Left ventricle myocardium superior (tissue), 1 donor: Measurements from ENCODE around the gene PPARGC1A. TPM values are rescaled to one million over a fixed set of nuclear protein-coding genes. Genes with fewer than 3 reads are reported as not detected.

Experiments
- ATAC-seq: fragments of 200-7000 bp; cut with Tn5 transposase; one replicate; pipeline ENCODE4 v1.9.1; 2020; ENCODE audit warnings: mild to moderate bottlenecking, moderate library complexity
- DNase-seq: peaks from one replicate; pipeline ENCODE4 v3.0.0-alpha.2; 2020
- intact Hi-C: fragments of 100-400 bp; cut with micrococcal nuclease; formaldehyde crosslinking; loops from one replicate; pipeline ENCODE4 v1.11.0; 2022
- total RNA-seq: library from RNA; stranded (reverse); fragmentation: NEBNext Ultra II Directional; extraction: Animal tissue kit (Norgen Biotek cat#: 25700); gene quantifications from one replicate; pipeline ENCODE4 v1.2.1, GENCODE V29; 2021
- donor health status: DM: no; HTN: yes; CAD: no; lungs with severe emphysema.

Gene PPARGC1A
- total RNA-seq, 1 donor from 2014 or later, result 97.2 TPM

DNA sequence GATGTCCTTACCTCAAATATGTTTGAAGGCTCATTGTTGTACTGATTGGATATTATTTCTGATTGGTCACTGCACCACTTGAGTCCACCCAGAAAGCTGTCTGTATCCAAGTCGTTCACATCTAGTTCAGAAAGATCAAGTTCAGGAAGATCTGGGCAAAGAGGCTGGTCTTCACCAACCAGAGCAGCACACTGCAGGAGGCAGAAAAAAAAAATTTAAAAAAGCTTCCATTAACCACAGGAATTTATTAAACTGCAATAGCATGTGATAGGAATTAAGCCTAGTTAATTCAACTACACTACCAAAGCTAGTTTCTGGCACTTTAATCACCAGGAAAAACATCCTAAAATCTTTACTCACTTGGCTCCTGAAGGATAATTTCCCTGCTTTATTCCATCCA is 5.1 kb downstream of the PPARGC1A start:
- intact Hi-C loops, result no loop called here
- DNase-seq (no peak), ATAC-seq (no peak)

GRCh38 chr4:23884261-23884660 is 5.6 kb downstream of the PPARGC1A start:
- ATAC-seq (no peak), DNase-seq (no peak)
- intact Hi-C loops, result no loop called here

DNA sequence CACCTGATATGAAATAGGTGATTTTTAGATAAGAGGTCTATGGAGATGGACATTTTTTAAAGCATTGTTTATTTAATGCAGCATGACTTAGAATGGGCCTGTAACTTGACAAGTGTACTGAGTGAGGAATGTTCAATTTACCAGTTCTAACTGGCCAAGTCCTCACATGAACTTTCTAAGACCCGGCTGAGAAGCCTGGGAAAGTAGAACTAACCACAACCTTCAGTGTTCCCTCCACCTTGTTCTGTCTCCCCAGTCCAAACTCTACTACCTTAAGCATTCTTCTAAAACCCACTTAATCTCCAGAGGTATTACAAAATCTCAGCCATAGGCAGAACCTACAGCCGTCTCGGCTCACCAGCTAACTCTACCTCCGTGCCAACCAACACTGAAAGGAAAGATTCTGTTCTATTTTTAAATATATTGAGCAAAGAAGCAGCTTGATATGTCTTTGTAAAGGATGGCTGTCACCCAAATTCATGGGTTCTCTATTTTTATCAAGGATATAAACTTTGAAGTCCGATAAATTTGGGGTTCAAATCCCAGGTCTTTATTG is 6.8 kb downstream of the PPARGC1A start:
- intact Hi-C loops, result no loop called here
- DNase-seq (no peak), ATAC-seq (peak; percentile 30)

DNA sequence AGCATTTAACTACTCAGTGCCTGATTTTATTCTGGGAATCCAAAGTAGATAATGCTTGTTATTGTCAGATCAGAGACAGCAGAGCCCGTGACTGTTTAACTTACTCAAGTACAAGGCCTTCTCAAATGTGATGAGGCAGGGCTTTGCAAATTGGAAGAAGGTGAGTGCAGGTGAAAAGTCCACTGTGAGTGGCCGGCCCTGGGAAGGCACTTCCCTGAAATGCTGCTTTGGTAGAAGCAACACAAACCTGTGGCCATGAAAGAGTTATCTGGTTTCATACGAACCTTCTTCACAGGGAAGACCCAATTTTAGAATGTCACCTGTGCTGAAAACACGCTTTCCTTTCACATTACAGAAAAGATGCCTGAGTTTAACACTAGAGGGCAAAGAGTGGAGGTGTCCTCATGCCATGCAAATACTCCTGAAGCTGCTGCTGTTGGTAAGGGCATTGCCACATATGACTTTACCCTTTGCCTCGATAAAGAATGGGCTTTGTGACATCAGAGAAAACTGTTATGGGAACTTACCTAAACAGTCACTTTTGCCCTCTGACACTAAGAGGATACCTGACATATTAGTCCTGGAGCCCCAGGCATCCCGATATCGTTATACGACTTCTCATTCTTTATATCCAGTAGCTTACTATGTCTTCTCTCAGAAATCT is 8.0 kb downstream of the PPARGC1A start:
- intact Hi-C loops, result no loop called here
- no peak for DNase-seq
- peak; percentile 17 for ATAC-seq

- intact Hi-C loops, result no loop called here
- DNase-seq (no peak), ATAC-seq (no peak)
These were observed 8.8 kb downstream of the PPARGC1A start for GRCh38 chr4:23881052-23881501.

GRCh38 chr4:23878912-23879732 is 10.7 kb downstream of the PPARGC1A start:
- DNase-seq (no peak), ATAC-seq (no peak)
- intact Hi-C loops, result no loop called here

- intact Hi-C loops, result no loop called here
These were observed 11.5 kb downstream of the PPARGC1A start for GRCh38 chr4:23878246-23878891.

DNA sequence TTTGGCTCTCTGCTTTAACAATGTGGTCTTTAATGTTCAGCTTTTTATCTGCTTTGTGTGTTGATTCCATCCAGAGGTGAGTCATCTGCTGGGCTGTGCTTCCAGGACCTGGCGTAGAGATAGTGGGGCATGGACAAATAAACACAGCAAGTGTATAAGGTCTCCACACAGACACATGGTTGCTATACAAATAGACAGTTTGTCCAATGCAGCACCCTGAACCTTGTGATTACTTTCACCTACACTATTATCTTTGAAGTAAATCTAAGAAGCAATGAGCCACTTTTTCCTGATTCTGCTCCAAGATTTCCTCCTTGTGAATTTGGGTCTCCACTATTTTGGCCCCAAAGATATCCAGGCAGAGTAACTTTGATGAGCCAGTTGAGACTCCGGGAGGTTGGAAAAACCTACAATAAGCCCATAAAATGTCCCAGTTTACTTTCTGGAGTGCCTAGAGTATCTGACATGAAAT is 12.1 kb downstream of the PPARGC1A start:
- peak; percentile 77 for ATAC-seq
- intact Hi-C loops, result no loop called here
- DNase-seq, result no peak

More at GRCh38 chr4:23878246-23878891, 11.5 kb downstream of the PPARGC1A start:
- DNase-seq (no peak), ATAC-seq (peak; percentile 44)

DNA sequence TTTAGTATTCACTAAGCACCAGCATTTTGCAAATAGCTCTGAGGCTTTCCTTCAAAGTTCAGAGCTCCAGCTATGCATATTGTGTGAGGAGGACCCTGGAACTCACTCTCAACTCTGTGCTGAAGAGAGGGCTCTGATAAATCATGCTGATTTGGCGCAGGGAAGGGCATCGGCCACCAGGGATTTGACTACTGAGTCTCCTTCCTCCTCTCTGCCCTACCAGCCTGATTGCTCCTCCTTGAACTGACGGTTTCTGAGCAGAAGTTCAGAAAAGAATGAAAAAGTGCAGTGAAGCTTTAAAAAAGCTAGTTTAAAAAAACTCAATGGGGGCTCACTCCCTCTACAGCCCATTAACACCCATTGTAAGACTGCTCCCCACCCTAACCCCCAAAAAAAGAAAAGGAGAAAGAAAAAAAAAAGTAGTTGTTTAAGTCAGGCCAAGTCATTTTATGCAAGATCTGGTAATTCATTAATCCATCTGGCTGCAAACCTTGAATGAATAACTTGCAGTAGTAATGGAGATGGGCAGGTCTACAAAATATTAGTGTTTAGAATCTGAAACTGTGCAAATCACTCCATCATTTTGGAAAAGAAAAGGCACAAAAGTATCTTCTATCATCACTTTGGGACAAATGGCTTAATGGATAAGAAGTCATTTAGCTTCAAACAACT is 13.3 kb downstream of the PPARGC1A start:
- ATAC-seq (no peak), DNase-seq (no peak)
- intact Hi-C loops, result no loop called here

DNA sequence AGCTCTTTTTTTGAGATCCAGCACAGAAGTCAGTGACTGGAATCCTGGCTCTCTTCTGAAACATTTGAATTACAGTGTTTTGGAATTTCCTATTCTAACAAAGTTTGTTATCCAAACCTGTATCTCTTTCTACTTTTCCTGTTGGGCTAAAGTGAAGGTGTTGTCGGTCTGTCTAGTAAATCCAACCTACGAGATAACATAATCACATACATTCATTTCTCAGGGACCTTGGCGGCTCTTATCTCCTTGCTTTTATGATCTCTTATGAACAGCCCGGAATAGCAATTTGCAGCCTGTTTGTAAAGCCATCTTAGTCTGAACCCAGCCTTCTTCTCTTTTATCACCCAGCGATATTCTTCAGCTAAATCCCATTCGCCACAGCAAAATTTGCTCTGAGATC is 14.5 kb downstream of the PPARGC1A start:
- intact Hi-C loops, result no loop called here
- no peak for ATAC-seq
- DNase-seq, result no peak

DNA sequence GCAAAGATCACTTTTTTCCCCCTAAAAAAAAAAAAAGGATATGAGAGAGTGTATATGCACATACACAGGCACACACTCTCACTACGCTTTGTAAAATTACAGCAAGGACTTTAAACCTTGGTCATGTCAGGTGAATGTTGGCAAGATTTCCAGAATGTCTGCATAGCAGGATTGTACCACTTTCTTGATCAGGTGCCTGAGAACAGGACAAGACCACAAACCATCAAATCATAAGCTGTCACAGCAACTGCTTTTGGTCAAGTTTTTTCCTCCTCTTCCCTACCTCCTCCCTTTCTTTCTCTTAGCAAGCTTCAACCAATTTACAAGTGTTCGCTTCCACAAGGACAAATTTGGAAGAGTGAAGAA is 15.3 kb downstream of the PPARGC1A start:
- DNase-seq (no peak), ATAC-seq (no peak)
- intact Hi-C loops, result no loop called here

- ATAC-seq (peak; percentile 73), DNase-seq (no peak)
- intact Hi-C loops, result no loop called here
These were observed 15.9 kb downstream of the PPARGC1A start for GRCh38 chr4:23873717-23874535.

- intact Hi-C loops, result no loop called here
- ATAC-seq, result peak; percentile 42
- no peak for DNase-seq
These were observed 18.4 kb downstream of the PPARGC1A start for GRCh38 chr4:23871426-23871825.

GRCh38 chr4:23866450-23867075 is 23.3 kb downstream of the PPARGC1A start:
- ATAC-seq (peak; percentile 69), DNase-seq (no peak)
- intact Hi-C loops, result no loop called here

DNA sequence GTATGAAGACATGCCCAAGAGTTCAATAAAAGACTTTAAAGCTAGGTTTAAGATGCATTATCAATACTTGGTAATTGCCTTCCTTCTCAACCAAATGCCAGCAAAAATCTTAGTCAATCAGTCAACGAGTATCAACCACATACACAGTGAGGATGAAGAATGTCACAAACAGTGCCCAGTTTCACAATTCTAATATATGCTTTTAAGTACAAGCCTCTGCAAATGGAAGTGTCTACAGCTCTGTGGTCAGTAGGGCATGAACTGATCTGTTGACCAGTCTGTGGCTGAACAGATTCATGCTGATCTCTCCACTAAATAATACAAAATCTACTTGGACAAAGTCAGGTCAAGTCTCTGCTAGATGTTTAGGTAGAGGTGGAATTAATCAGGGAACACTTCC is 27.9 kb downstream of the PPARGC1A start:
- ATAC-seq (no peak), DNase-seq (no peak)
- intact Hi-C loops, result no loop called here

DNA sequence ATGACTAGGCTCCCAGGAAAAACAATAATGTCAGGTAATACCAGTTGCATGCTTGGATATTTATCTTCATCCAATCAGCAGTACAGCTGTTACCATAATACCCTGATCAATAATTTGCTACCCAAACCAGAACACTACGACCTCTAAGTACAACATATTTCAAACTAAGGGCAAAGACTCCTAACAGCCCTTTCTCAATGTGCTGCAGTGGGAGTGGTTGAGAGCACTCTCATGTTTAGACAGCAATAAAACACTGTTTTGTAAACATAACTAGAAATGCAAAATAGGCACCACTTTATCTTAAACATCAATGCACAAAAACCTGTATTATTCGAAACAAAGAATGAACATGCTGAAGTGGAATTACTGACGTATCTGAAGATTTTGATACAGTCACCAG is 28.9 kb downstream of the PPARGC1A start:
- intact Hi-C loops, result no loop called here
- no peak for DNase-seq
- ATAC-seq, result no peak

GRCh38 chr4:23857367-23857959 is 32.4 kb downstream of the PPARGC1A start:
- ATAC-seq (no peak), DNase-seq (no peak)
- intact Hi-C loops, result no loop called here

GRCh38 chr4:23856630-23857029 is 33.2 kb downstream of the PPARGC1A start:
- peak; percentile 58 for DNase-seq
- peak; percentile 14 for ATAC-seq
- intact Hi-C loops, result no loop called here
